ENCODE measurements around the gene PCYOX1L. TPM values are rescaled to one million over a fixed set of nuclear protein-coding genes. Genes with fewer than 3 reads are reported as not detected.

Gene PCYOX1L
- total RNA-seq, 1 experiment from 2014 or later, result 16.6 TPM

DNA sequence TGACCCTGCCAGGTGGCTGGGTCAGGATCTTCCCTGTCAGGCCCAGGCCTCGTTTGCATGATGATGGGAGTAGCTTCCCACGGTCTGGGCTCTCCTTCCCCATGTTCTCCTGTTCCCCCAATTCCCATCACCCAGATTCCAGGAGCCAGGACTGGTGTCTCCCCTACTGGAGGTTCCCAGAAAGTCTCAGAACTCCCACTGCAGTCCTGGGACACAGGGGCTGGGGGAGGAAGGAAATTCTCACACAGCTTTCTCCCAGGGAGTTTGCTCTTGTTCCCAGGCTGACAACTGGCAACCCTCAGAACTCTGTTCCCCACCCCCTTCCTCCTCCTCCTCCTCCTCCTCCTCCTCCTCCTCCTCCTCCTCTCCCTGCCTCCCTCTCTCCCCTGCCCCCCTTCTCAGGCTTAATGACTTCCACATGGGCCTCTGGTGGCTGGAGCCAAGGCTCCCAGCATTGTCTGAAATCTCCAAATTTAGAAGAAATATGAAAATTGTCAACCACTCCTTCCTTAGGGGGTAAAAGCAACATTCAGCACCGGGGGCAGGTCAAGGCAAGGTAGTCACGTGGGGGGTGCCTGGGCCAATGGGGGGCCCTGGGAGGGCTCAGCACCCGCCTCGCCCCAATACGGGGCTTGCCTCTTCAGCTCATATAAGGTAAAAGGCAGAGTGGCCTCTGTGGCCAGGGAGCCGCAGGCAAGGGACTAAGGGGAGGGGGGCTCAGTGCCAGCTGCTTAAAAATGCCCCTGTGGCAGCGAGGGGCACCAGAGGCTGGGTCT lies 48.5 kb downstream of the PCYOX1L start:
- Histone ChIP-seq H3K27me3 (no peaks in the 10 kb centered on the region), H3K4me3 (no peak overlapping the region), H3K36me3 (no peaks in the 10 kb centered on the region), H3K9me3 (no peaks in the 10 kb centered on the region)
- DNase-seq, result no peak

DNA sequence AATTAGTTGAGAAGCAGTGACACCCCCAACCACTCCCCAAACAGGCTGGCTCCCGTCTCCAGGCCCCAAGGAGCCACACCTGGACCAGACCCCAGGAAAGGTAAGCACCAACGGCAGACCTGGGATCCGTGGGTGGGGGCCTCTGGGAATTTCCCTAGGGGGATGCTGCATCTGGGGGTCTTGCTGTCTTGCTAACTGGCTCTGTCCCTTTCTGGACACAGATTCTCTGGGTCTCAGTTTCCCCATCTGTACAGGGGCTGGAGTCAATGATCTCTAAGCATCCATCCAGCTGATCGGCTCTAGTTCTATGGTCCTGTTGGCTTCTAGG lies 49.1 kb downstream of the PCYOX1L start:
- Histone ChIP-seq H3K9me3 (no peaks in the 10 kb centered on the region), H3K36me3 (no peaks in the 10 kb centered on the region), H3K27me3 (no peaks in the 10 kb centered on the region), H3K4me3 (no peak overlapping the region)
- no peak for DNase-seq

DNA sequence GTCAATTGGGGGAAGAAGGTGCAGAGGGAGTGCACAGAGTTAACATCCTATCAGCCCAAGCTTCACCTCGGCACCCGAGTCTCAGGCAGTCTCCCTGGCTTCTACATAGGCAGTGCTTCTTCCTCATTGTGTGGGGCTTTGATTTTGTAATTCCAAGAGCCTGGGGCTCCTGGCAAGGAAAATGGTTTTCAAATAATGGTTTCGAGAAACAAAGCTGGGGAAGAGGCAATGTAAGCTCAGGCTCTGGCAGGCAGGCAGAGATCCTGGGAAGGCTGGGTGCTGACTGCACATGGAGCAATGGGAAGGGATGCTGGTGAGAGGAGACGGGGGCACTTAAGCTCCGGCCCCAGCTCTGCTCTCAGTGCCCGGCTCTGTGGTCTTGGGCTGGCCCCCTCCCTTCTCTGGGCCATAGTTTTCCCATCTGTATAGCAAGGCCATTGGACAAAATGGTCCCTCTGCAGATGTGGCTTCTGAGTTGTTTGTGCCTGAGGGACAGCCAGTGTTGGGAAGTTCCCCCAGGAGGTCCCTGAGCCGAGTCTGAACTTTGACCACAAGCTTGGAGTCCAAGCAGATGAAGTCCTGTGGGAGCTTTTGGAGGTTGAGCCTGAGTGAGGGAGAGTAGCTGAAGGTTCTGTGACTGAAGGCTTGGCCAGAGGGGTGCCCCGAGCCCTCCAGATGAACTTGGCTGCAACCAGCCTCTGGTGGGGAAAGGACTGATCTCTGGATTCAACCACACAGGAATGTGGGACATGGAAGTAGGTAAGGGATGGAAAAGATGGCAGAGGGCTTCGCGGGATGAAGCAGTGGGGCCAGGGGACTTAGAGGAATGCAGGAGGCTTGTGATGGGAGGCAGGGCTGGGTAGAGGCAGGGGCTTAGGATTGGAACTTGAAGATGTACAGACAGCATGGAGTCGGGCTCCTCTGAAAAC lies 49.7 kb downstream of the PCYOX1L start:
- Histone ChIP-seq H3K36me3 (no peaks in the 10 kb centered on the region), H3K4me3 (no peak overlapping the region), H3K27me3 (no peaks in the 10 kb centered on the region), H3K9me3 (no peaks in the 10 kb centered on the region)
- no peak for DNase-seq

DNA sequence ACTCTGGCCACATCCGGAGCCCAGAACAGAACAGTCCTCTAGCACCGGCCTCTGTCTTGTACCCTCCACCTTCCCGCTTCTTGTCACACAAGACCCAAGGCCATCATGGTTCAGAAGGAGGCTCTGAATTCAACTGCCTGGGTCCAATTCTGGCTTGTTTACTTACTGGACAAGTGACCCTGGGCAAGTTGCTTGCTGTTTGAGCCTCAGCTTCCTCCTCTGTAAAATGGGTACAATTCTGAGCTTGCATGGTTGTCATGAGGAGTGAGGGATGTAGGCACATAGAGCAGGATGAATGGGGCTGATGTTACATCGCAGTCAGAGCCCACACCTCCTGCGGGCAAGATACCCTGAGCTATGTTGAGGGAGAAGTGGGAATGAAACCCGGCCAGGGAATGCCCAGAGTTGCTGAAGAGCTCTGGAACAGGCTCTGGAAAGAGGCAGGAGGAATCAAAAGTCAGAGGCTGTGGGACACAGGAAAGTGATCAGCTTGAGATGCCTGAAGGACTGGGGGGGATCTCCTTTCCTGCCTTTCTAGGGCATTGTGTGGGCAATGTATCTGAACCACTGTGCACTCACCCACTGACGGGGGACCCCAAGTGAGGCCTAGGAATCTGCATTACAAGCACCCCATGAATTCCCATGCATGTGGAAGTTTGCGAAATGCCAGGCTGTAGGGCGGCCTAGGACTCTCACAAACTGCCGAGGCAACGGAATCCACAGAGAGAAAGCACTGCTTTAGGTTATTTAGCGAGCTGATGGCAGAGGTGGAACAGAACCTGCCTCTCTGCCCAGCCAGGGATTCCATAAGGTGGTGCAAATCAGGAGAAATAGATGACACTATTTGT lies 50.6 kb downstream of the PCYOX1L start:
- DNase-seq, result no peak
- Histone ChIP-seq H3K27me3 (no peaks in the 10 kb centered on the region), H3K36me3 (no peaks in the 10 kb centered on the region), H3K9me3 (no peaks in the 10 kb centered on the region), H3K4me3 (no peak overlapping the region)

DNA sequence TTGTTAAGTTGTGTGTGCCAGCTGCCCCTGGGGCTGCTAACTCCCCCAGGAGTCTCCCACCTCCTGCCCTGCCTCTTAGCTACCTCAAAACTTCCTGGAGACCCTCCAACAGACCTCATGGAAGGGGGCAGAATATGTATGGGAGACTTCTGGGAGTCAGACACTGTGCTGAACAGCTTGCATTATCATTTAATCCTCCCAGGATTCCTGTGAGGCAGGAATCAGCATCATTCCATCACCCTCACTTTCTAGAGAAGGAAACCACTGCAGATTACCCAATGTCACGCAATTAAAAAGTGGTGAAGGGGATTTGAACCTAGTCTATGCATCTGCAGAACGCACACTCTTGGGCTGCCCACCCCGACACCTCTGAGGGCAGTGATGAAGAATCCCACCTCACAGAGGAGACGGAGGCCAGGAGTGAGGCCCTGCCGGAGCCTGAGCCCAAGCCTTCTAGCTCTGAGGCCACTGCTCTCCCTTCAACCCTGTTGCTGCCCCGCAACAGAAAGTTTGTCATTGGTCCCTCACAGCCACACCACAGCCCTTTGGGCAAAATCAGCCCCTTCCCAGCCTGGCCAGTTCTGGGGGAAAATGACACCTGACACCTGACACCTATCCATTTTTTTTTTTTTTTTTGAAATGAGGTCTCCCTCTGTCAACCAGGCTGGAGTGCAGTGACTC lies 51.6 kb downstream of the PCYOX1L start:
- H3K9me3 ChIP-seq, result no peaks in the 10 kb centered on the region
- H3K36me3 ChIP-seq, result no peaks in the 10 kb centered on the region
- no peak for DNase-seq
- H3K4me3 ChIP-seq, result no peak overlapping the region
- H3K27me3 ChIP-seq, result no peaks in the 10 kb centered on the region

DNA sequence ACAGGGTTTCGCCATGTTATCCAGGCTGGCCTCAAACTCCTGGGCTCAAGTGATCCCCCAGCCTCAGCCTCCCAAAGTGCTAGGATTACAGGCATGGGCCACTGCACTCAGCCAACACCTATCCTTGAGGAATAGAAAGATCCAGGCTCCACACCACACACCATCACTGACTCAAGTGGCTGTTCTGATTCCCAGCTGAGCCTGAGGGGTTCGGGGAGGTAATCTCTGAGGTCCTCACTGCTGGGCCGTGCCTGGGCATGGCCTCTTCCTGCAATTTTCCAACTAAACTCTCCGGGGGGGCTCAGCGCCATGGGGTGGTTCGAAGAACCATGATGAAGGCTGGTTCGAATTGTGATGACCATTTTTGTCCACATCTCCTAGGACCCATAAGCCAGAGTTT lies 52.2 kb downstream of the PCYOX1L start:
- H3K4me3 ChIP-seq, result no peak overlapping the region
- H3K36me3 ChIP-seq, result no peaks in the 10 kb centered on the region
- no peaks in the 10 kb centered on the region for H3K9me3 ChIP-seq
- DNase-seq, result no peak
- no peaks in the 10 kb centered on the region for H3K27me3 ChIP-seq

DNA sequence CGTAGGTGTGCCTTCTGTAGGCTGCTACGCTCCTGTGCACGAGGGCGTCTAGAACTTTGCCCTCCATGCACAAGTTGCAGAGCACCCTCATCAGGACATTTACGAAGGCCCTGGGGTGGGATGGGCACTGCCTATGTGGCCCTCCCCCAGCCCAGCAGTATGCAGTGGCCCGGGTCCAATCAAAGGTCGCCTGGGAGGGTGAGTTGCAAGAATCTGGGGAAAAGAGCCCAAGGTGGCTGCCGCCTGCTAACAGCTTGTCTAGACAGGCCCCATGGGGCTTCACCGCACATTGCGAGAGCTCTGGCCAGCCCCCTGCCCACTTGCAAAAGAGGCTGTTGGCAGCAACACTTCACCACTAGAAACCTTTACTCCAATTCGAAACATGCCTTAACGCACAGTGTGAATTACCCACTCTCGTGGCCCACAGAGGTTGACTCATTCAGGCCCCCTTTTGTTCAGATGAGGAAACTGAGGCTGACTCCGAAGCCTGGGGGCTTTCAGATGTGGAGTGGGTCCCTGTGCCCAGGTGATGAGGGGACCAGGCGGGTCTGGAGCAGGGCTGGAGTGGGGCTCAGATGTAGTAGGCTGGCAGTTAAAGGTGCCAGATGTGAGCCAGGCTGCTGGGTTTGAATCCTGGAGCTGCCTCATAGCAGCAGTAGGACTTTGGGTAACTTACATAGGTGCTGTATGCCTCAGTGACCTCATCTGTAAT lies 53.0 kb downstream of the PCYOX1L start:
- H3K27me3 ChIP-seq, result no peaks in the 10 kb centered on the region
- H3K36me3 ChIP-seq, result no peaks in the 10 kb centered on the region
- no peaks in the 10 kb centered on the region for H3K9me3 ChIP-seq
- no peak overlapping the region for H3K4me3 ChIP-seq
- no peak for DNase-seq

DNA sequence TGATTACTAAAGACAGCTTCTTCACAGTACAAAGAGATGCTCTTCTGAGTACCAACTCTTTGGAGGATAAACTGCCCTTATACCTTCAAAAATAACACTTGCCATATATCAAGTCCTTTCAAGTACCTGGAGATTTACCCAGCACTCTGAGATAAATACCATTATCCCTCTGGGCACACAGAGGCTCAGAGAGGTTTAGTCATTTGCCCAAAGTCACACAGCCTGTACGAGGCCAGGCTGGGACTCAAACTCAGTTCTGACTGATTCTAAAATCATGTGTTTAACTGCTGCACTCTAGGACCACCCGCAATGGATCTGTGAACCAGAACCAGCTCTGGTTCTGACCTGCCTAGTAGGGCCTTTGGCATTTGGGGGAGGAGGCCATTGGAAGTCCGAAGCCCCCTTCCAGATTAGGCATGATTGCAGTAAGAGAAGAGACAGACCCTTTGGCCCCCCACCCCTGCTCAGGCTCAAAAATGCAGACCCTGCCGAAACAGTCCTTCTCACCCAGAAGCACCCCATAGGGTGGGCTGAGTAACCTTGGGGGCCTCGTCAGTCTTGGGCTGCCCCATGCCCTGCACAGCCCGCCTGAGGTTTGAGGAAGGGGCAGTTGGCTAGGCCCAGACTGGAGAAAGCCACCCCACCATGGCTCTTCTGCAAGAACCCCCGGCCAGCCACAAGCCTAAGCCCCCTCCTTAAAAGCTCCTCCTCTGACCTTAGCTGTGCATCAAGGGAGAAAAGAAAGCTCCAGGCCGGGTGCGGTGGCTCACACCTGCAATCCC lies 54.1 kb downstream of the PCYOX1L start:
- no peaks in the 10 kb centered on the region for H3K36me3 ChIP-seq
- H3K4me3 ChIP-seq, result no peak overlapping the region

DNA sequence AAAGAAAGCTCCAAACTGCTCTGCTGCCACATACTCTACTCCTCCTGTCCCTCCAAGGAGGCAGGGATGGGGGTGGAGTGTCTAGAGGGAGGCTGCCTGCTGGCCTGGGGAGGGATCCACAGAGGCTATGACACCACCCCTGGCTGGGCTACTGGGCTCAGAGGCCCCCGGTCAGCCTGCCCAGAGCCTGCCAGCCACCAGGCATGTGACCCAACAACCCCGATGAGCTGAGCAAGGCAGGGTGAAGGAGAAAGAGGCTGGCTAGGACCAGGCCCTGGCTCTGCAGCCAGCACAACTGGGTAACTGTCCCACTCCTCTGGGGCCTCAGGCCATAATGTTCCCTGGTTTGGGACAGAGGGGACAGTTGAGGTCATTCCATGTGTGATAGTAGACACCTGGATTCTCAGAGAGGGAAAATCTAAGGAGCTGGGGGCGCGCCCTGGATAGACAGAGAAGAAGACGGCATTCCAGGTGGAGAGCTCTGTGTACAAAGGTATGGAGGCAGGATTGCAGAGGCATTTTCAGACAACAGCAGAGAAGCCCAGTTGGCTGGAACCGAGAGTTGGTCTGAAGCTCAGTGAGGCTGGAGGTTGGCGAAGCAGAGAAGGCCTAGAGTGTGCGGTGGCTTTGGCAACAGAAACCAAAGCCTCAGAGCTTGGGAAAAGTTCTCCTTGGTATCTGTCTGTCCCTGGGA lies 55.1 kb downstream of the PCYOX1L start:
- Histone ChIP-seq H3K27me3 (no peaks in the 10 kb centered on the region), H3K4me3 (no peak overlapping the region), H3K9me3 (no peaks in the 10 kb centered on the region), H3K36me3 (no peaks in the 10 kb centered on the region)
- DNase-seq, result no peak

More for the DNA sequence above, 54.1 kb downstream of the PCYOX1L start:
- no peak for DNase-seq
- Histone ChIP-seq H3K27me3 (no peaks in the 10 kb centered on the region), H3K9me3 (no peaks in the 10 kb centered on the region)

DNA sequence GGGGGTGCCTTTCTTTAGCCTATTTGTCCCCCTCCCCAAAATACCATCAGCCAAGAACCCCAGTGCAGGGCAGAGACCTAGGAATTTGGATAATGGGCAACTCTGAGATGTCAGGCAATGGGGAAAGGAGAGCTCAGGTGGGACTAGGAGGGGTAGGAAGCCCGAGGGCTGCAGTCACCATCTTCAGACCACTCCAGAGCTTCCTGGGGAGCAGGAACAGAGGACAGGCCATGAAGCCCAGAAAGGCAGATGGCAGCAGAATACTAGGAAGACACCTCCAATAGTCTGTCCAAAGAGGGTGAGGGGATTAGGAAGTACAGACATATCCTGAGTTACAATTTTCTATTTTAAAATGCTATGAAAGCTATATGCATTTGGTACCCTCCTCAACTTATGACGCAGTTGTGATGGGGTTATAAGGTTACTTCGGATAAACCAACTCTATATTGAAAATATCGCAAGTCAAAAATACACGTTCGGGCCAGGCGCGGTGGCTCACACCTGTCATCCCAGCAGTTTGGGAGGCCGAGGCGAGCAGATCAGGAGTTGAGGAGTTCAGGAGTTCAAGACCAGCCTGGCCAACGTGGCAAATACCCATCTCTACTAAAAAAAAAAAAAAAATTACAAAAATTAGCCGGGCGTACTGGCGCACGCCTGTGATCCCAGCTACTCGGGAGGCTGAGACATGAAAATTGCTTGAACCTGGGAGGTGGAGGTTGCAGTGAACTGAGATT lies 55.8 kb downstream of the PCYOX1L start:
- no peaks in the 10 kb centered on the region for H3K9me3 ChIP-seq
- no peaks in the 10 kb centered on the region for H3K27me3 ChIP-seq
- no peaks in the 10 kb centered on the region for H3K36me3 ChIP-seq
- no peak for DNase-seq
- H3K4me3 ChIP-seq, result no peak overlapping the region

DNA sequence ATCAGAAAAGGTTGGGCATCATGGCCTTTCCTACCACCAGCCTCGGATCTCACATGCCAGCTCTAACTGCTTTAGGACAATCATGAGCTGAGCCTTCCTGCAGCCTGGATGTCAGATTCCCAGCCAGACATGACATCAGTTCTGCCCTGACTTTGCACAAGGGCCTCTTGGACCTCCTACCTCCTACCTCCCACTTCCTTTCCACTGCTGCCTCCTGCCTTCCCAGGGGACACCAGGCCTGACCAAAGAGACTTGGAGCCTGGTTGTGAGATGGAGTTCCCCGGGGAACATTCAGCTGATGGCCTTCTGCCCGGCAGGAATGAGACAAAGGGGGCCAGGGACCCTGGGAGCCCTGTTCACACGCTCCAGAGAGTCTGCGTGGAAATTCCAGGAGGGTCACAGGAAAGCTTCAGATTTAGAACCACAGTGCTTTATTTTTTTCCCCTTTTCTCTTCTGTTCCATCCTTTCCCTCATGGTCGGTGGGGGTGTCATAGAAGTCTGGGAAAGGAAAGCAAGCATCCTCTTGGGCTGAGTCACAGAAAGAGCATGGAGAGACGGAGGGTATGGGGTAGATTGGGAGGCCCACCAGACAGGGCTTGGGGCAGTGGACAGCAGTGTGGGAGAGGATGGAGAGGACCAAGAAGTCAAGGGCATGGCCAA lies 56.7 kb downstream of the PCYOX1L start:
- H3K36me3 ChIP-seq, result no peaks in the 10 kb centered on the region
- no peaks in the 10 kb centered on the region for H3K9me3 ChIP-seq
- no peaks in the 10 kb centered on the region for H3K27me3 ChIP-seq
- H3K4me3 ChIP-seq, result no peak overlapping the region
- peak; percentile 31 for DNase-seq

DNA sequence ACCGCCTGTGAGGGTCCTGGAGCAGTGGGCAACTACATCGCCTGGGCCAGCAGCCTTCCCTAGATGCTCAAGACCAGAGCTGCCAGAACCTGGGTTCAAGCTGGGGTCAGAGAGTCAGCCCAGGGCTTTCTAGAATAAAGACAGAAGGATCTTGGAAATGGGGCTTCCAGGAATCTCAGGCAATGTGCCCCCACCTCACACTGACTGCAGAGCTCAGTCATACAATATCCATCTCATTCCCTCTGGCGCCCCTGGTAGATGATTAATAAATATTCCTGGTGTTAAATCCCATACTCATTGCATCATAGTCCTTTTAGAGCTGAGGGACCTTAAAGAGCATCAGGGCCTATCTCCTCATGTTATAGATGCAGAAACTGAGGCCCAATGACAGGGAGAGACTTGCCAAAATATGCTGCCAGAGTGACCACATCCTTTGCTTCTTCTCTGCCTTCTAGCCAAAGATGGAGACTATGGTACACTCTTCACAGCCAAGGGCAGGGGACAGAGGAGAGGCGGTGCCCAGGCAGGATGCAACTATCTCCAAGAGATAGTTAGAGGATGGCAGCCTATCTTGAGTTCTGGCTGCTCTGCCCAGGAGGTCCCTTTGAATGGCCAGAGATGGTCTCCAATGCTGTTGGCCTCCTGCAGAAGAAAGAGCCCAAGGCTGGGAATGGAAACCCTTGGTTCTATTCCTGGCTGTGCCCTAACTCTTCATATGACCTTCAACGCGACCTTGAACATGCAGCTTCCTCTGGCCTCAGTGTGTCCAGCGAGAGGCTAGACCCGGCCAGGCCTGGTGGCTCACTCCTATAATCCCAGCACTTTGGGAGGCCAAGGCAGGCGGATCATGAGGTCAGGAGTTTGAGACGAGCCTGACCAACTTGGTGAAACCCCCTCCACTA lies 57.5 kb downstream of the PCYOX1L start:
- no peak for DNase-seq
- no peak overlapping the region for H3K4me3 ChIP-seq
- no peaks in the 10 kb centered on the region for H3K27me3 ChIP-seq
- no peaks in the 10 kb centered on the region for H3K9me3 ChIP-seq
- H3K36me3 ChIP-seq, result no peaks in the 10 kb centered on the region
